ENCODE data around the gene AIPL1. TPM values are rescaled to one million over a fixed set of nuclear protein-coding genes. Genes with fewer than 3 reads are reported as not detected.

The AIPL1 gene
- polyA plus RNA-seq, 1 donor (not counting 4 experiments of a cell fraction or from before 2014, with no cell fraction given): not detected

GRCh38 chr17:6458460-6458950, 23.6 kb upstream of the AIPL1 start:
- DNase-seq (ENCODE audit: low read depth, low spot score) (no peak), FAIRE-seq (no peak)
- H3K27me3 ChIP-seq (ENCODE audit: control insufficient read depth, extremely low read depth, insufficient read depth, low read length): no peaks in the 10 kb centered on the region
- no peaks in the 10 kb centered on the region for H4K20me1 ChIP-seq (ENCODE audit: control insufficient read depth, extremely low read depth, insufficient read depth, low read length)
- dilution Hi-C loops (cut with MboI; ENCODE audit: extremely low pct_ligation_motif_present, low sequenced_read_pairs): no loop called here
- H3K27ac ChIP-seq (ENCODE audit: control insufficient read depth, insufficient read depth, low read length): no peak overlapping the region
- H2AFZ ChIP-seq (ENCODE audit: control insufficient read depth, low read length): no peak overlapping the region
- H3K9me1 ChIP-seq (ENCODE audit: control insufficient read depth, extremely low read depth, insufficient read depth, low read length): no peaks in the 10 kb centered on the region
- H3K4me3 ChIP-seq (ENCODE audit: control insufficient read depth in 2 of 3, extremely low read depth in 1 of 3, insufficient read depth in 2 of 3, low read depth in 1 of 3, low read length in 3 of 3): no peak overlapping the region
- no peak overlapping the region for H3K9ac ChIP-seq (ENCODE audit: control insufficient read depth, extremely low read depth, insufficient read depth, low read length)
- H3K4me2 ChIP-seq (ENCODE audit: control insufficient read depth, extremely low read depth, insufficient read depth, low read depth, low read length): no peak overlapping the region
- H3K79me2 ChIP-seq (ENCODE audit: control insufficient read depth, insufficient read depth, low read length): no peaks in the 10 kb centered on the region
- peaks cover 0 to 3% of the 10 kb centered on the region in 2 experiments for H3K36me3 ChIP-seq (ENCODE audit: control insufficient read depth in 2 of 2, extremely low read depth in 1 of 2, insufficient read depth in 2 of 2, low read length in 2 of 2)
- H3K9me3 ChIP-seq (ENCODE audit: control insufficient read depth, low read depth, low read length): no peaks in the 10 kb centered on the region
- TF ChIP-seq, protein P1, sequence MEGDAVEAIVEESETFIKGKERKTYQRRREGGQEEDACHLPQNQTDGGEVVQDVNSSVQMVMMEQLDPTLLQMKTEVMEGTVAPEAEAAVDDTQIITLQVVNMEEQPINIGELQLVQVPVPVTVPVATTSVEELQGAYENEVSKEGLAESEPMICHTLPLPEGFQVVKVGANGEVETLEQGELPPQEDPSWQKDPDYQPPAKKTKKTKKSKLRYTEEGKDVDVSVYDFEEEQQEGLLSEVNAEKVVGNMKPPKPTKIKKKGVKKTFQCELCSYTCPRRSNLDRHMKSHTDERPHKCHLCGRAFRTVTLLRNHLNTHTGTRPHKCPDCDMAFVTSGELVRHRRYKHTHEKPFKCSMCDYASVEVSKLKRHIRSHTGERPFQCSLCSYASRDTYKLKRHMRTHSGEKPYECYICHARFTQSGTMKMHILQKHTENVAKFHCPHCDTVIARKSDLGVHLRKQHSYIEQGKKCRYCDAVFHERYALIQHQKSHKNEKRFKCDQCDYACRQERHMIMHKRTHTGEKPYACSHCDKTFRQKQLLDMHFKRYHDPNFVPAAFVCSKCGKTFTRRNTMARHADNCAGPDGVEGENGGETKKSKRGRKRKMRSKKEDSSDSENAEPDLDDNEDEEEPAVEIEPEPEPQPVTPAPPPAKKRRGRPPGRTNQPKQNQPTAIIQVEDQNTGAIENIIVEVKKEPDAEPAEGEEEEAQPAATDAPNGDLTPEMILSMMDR (optimal IDR thresholded peaks at IDR 0.05 in 1 of 3, IDR thresholded peaks at IDR 0.05 in 1 of 3, conservative IDR thresholded peaks at IDR 0.05 in 1 of 3; ENCODE audit: extremely low read depth in 1 of 3, insufficient read depth in 2 of 3, low read length in 3 of 3): no peak
- TF ChIP-seq EZH2 (IDR thresholded peaks at IDR 0.05; ENCODE audit: low read length): no peak
- H3K4me1 ChIP-seq (ENCODE audit: control insufficient read depth, extremely low read depth, insufficient read depth, low read length): peaks cover 3% of the 10 kb centered on the region

DNA sequence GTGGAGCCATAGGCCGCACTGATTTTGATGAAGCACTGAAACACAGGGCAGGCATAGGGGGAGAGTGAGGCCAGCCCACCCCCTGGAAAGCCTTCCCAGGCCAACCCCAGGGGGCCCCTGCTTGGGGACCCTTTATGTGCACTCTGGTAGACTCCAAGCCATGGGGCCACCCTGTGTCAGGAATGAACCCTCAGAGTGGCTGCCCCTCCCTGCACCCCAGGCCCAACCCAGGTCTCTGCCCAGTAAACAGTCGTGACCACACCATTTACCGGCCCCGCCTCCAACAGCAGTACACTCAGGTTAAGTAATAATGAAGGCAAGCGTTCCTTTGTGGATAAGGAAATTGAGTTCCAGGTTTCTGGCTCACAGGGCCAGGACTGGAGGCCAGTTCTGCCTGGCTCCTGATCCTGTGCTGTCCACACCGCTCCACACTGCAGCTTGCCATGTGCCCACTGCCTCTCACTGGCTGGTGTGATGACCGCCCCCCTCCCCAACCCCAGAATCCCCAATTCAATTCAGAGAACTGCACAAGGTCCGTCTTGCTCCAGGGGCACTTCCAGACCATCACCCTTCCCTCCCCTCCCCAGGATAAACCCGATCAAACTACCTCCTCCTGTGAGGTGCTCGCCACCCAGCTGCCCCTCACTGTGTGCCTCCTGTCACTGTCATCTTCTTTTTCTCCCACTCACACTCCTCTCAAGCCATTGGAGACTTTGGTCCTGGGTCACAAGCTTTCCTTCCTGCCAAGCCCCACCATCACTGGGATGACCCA, 23.0 kb upstream of the AIPL1 start:
- Histone ChIP-seq H3K9me3 (ENCODE audit: control insufficient read depth, low read depth, low read length) (no peaks in the 10 kb centered on the region), H3K9me1 (ENCODE audit: control insufficient read depth, extremely low read depth, insufficient read depth, low read length) (no peaks in the 10 kb centered on the region), H3K36me3 (ENCODE audit: control insufficient read depth in 2 of 2, extremely low read depth in 1 of 2, insufficient read depth in 2 of 2, low read length in 2 of 2) (peaks cover 0 to 3% of the 10 kb centered on the region in 2 experiments), H3K27ac (ENCODE audit: control insufficient read depth, insufficient read depth, low read length) (no peak overlapping the region), H3K4me2 (ENCODE audit: control insufficient read depth, extremely low read depth, insufficient read depth, low read depth, low read length) (no peak overlapping the region), H3K4me3 (ENCODE audit: control insufficient read depth in 2 of 3, extremely low read depth in 1 of 3, insufficient read depth in 2 of 3, low read depth in 1 of 3, low read length in 3 of 3) (no peak overlapping the region), H3K4me1 (ENCODE audit: control insufficient read depth, extremely low read depth, insufficient read depth, low read length) (peaks cover 3% of the 10 kb centered on the region), H3K79me2 (ENCODE audit: control insufficient read depth, insufficient read depth, low read length) (no peaks in the 10 kb centered on the region), H3K27me3 (ENCODE audit: control insufficient read depth, extremely low read depth, insufficient read depth, low read length) (no peaks in the 10 kb centered on the region), H4K20me1 (ENCODE audit: control insufficient read depth, extremely low read depth, insufficient read depth, low read length) (no peaks in the 10 kb centered on the region), H3K9ac (ENCODE audit: control insufficient read depth, extremely low read depth, insufficient read depth, low read length) (no peak overlapping the region), H2AFZ (ENCODE audit: control insufficient read depth, low read length) (no peak overlapping the region)
- DNase-seq (ENCODE audit: low read depth, low spot score): no peak
- dilution Hi-C loops (cut with MboI; ENCODE audit: extremely low pct_ligation_motif_present, low sequenced_read_pairs): no loop called here
- FAIRE-seq: no peak
- TF ChIP-seq, protein P1 (optimal IDR thresholded peaks at IDR 0.05 in 1 of 3, IDR thresholded peaks at IDR 0.05 in 1 of 3, conservative IDR thresholded peaks at IDR 0.05 in 1 of 3; ENCODE audit: extremely low read depth in 1 of 3, insufficient read depth in 2 of 3, low read length in 3 of 3): no peak
- TF ChIP-seq EZH2 (IDR thresholded peaks at IDR 0.05; ENCODE audit: low read length): no peak
